Measurements from ENCODE around the gene NENF.

The NENF gene

DNA sequence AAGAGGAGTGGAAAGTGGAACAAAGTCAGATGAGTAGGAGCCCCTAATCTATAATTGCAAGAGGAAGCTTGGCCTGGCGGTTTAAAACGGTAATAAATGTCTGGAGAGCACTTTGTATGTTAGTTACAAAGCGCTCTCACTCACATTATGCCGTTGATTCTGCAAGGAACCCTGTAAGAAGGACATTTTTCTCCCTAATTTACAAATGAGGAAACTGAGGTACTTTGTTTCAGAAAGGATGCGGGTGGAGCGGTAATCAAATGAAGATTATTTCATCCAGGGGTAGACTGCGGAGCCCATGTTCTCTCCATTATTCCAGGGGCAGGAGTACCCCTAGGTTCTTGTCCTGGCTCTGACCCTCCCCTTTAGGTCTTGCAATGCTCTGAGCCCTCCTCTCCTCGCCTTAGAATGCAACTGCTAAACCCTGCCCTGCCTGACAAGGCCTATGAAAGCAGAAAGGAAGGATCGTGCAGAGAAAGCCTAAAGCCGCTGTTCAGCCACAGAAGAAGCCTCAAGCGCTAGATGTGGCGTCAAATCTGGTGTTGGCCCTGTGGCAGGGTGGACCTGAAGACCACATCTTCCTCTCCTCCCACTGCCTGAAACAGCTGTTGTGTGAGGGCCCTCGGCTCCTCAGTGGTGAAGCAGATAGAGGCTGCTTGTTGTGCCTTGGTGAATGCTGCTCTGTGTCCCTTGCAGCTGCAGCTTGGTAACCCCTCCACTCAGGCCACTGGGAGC is 17.4 kb upstream of the NENF start:
- H3K27ac Mint-ChIP-seq: peak overlapping the region; percentile 86
- peak in 1 of 2 donors; percentile 60 for DNase-seq (ENCODE audit: low spot score in 2 of 2)
- H3K36me3 Mint-ChIP-seq: peaks cover 13% of the 10 kb centered on the region
- ATAC-seq: no peak
- H3K4me3 Mint-ChIP-seq: peak overlapping the region; percentile 96
- no peaks in the 10 kb centered on the region for H3K9me3 Mint-ChIP-seq
- peaks cover 44% of the 10 kb centered on the region for H3K4me1 Mint-ChIP-seq

DNA sequence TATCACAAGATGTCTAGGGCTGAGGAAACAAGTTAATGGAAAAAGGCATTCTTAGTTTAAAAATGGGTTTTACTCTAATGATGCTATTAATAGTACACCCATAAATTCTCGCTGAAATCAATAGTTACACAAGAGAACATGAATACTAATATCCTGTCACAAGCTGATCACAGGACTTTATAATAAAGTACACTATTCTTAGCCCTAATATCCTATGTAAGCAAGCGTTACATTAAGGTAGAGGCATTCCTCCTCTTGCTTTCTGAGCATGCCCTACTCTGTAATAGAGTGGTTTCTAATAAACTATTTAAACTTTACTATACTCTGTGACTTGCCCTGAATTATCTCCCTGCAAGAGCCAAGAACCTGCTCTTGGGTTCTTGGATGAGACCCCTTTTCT is 11.6 kb upstream of the NENF start:
- ATAC-seq: no peak
- no peaks in the 10 kb centered on the region for H3K9me3 Mint-ChIP-seq
- no peak for DNase-seq (ENCODE audit: low spot score in 2 of 2)
- no peaks in the 10 kb centered on the region for H3K4me1 Mint-ChIP-seq
- no peak overlapping the region for H3K4me3 Mint-ChIP-seq
- H3K36me3 Mint-ChIP-seq: no peaks in the 10 kb centered on the region
- no peak overlapping the region for H3K27ac Mint-ChIP-seq

DNA sequence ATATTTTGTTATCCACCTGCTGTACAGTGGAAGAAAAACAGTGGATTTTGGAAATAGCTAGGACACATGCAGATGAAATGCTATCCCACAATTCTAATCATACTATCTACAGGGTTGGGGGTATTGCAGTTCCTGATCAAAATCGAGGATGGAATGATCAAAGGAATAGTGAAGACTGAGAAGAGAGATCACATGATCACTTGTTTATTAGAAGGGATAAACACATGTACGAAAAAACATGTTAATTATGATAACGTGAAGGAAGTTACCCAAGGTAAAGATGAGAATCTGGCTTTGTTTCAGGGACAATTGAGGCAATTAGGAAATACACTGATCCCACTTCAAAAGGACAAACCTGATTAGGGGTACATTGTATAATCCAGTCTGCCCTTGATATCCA is 8.8 kb upstream of the NENF start:
- Mint-ChIP-seq H3K4me1 (no peaks in the 10 kb centered on the region), H3K27ac (no peak overlapping the region), H3K9me3 (no peaks in the 10 kb centered on the region), H3K4me3 (no peak overlapping the region), H3K36me3 (no peaks in the 10 kb centered on the region)
- DNase-seq (ENCODE audit: low spot score in 2 of 2): no peak
- no peak for ATAC-seq

DNA sequence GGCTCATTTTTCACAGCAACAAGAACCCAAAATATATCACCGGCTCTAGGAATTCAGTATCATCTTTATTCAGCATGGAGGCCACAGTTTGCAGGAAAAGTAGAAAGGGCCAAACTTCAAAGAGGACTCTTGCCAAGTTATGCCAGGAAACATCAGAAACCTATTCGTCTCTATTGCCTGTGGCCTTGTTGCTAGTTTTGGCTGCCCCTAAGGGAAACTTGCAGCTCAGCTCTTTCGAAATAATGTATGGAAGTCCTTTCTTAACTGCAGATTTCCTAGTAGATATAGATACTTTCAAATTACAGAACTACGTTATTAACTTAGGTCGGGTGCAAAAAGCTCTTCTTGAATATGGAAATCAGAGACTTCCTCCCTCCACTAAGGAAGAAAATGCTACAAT is 4.2 kb upstream of the NENF start:
- Mint-ChIP-seq H3K9me3 (no peaks in the 10 kb centered on the region), H3K4me3 (no peak overlapping the region), H3K36me3 (no peaks in the 10 kb centered on the region), H3K27ac (no peak overlapping the region), H3K4me1 (peaks cover 19% of the 10 kb centered on the region)
- DNase-seq (ENCODE audit: low spot score in 2 of 2) (no peak), ATAC-seq (no peak)

DNA sequence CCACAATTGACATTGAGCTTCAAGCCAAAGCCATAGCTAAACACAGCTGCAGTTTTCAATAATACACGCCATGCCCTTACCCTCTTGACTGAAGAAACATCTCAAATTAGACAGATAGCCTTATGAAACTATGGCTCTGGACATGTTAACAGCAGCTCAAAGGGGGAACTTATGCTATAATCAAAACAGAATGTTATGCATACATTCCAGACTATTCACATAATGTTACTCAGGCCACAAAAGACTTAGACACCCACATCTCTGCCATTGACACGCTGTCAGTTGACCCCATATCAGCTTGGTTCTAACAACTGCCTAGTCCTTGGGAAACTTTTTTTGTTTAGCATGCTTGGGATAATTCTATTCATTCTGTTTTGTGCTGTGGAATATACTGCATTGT is 2.3 kb upstream of the NENF start:
- ATAC-seq (no peak), DNase-seq (ENCODE audit: low spot score in 2 of 2) (no peak)
- Mint-ChIP-seq H3K4me1 (peaks cover 33% of the 10 kb centered on the region), H3K4me3 (no peak overlapping the region), H3K36me3 (no peaks in the 10 kb centered on the region), H3K27ac (no peak overlapping the region), H3K9me3 (no peaks in the 10 kb centered on the region)

DNA sequence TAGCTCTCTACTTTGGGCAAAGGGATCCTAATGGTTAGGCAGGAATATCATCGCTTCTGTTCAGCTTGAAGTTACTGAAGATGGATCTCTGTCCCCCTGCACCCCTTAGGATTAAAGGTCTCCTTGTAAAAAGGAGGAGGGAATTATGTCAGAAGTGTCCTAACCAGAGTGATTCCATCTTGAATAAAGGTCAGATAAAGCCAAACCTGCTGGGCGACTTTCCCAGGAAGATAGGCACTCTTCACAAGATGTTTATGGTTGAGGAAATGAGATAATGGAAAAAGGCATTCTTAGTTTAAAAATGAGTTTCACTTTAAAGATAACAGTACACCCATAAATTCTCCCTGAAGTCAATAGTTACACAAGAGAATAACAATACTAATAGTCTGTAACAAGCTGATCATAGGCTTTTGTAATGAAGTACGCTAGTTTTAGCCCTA is 1.7 kb upstream of the NENF start:
- H3K36me3 Mint-ChIP-seq: no peaks in the 10 kb centered on the region
- ATAC-seq (no peak), DNase-seq (ENCODE audit: low spot score in 2 of 2) (no peak)
- H3K4me3 Mint-ChIP-seq: no peak overlapping the region
- no peak overlapping the region for H3K27ac Mint-ChIP-seq
- H3K4me1 Mint-ChIP-seq: peaks cover 33% of the 10 kb centered on the region
- no peaks in the 10 kb centered on the region for H3K9me3 Mint-ChIP-seq

DNA sequence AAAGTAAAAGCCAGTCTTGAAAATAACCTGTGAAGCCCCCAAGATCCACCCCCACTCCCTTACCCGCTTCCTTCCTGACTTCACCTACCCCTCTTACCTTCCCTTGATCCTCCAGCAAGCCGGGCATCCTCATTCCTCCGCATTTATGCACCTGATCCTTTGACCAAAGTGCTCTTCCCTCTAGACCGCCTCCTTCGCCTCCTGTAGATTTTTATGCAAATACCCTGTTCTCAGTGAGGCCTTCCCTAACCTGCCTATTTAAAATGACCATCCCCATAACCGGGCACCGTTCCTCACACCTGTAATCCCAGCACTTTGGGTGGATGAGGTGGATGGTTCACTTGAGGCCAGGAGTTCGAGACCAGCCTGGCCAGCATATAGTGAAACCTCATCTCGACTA is 1.1 kb upstream of the NENF start:
- Mint-ChIP-seq H3K4me1 (peaks cover 33% of the 10 kb centered on the region), H3K4me3 (peak overlapping the region; percentile 70), H3K36me3 (no peaks in the 10 kb centered on the region), H3K27ac (peak overlapping the region; percentile 45), H3K9me3 (no peaks in the 10 kb centered on the region)
- ATAC-seq (no peak), DNase-seq (ENCODE audit: low spot score in 2 of 2) (no peak)

DNA sequence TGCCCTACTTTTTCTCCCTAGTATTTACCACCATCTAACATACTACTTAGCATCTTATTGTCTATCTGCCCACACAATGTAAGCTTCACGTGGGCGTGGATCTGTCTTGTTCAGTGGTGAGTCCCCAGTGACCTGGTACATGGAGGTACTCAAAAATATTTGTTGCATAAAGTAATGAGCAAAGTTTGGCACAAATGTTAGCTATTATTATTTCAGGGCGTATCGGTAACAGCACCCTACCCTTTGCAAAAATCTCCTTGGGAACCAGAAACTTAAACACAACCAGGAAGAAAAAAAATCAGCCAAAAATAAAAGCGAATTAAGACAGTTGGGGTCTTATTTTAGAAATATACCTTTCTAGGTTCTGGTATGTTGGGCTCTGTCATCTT is 454 bp upstream of the NENF start:
- peak overlapping the region; percentile 70 for H3K4me3 Mint-ChIP-seq
- H3K4me1 Mint-ChIP-seq: peaks cover 33% of the 10 kb centered on the region
- no peaks in the 10 kb centered on the region for H3K9me3 Mint-ChIP-seq
- DNase-seq (ENCODE audit: low spot score in 2 of 2): no peak
- no peaks in the 10 kb centered on the region for H3K36me3 Mint-ChIP-seq
- no peak for ATAC-seq
- H3K27ac Mint-ChIP-seq: peak overlapping the region; percentile 45

DNA sequence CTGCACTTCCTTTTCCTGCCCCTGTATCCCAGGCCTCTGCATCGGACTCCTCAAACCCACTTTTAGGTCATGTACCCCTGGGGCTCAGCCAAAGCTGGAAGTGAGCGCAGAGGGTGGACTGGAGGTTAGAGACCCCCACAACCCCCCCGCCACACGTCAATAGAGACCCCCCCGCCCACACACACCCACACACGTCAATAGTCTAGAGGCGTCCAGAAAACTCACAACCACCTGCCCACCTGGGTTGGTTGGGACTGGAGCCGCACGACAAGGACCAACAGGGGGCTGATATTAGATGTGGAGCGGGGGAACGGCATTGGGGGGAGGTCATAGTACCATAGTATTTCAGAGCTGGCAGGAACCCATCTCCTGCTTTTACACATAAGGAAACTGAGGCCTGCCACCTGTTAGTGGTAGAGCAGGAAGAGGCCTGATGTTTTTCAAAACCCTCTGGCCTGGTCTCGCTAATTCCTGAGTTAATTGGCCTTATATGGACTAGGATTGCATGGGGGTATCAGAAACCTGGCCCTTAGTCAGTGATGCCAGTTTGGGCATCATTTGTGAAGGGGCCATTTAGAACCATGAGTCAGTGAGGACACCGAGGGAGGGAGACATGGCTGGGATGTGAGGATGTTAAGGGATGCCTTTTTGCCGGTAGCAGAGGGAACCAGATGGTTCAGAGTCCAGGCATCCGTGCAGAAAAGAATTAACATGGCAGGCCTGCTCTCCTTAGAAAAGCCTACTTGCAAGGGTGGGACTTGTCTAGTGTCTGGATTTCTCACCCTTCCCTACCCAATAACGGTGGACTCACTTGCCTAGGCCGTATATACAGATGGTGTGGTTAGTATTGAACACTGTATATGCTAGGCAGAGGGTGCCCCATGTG is 1.1 kb downstream of the NENF start:
- peak overlapping the region; percentile 70 for H3K4me3 Mint-ChIP-seq
- DNase-seq (ENCODE audit: low spot score in 2 of 2) (no peak), ATAC-seq (no peak)
- no peaks in the 10 kb centered on the region for H3K36me3 Mint-ChIP-seq
- peak overlapping the region; percentile 81 for H3K27ac Mint-ChIP-seq
- peaks cover 33% of the 10 kb centered on the region for H3K4me1 Mint-ChIP-seq
- H3K9me3 Mint-ChIP-seq: no peaks in the 10 kb centered on the region

DNA sequence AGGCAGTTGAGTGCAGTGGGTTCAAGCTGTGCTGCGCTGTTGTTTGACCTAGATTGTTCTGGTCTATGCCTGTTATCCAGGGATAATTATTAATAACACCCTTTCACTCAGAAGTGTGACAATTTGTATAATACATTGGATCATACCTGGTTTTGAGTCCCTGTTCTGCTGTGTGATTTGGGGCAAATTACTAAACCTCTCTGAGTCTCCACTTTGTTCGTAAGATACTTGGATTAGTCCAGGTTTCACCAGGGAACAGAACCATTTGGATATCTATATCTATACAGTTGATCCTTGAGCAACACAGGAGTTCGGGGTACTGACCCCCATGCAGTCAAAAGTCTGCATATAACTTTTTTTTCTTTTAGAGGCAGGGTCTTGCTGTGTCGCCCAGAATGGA is 2.3 kb downstream of the NENF start:
- Mint-ChIP-seq H3K4me1 (peaks cover 33% of the 10 kb centered on the region), H3K9me3 (no peaks in the 10 kb centered on the region), H3K36me3 (no peaks in the 10 kb centered on the region), H3K27ac (no peak overlapping the region), H3K4me3 (no peak overlapping the region)
- ATAC-seq (no peak), DNase-seq (ENCODE audit: low spot score in 2 of 2) (no peak)

DNA sequence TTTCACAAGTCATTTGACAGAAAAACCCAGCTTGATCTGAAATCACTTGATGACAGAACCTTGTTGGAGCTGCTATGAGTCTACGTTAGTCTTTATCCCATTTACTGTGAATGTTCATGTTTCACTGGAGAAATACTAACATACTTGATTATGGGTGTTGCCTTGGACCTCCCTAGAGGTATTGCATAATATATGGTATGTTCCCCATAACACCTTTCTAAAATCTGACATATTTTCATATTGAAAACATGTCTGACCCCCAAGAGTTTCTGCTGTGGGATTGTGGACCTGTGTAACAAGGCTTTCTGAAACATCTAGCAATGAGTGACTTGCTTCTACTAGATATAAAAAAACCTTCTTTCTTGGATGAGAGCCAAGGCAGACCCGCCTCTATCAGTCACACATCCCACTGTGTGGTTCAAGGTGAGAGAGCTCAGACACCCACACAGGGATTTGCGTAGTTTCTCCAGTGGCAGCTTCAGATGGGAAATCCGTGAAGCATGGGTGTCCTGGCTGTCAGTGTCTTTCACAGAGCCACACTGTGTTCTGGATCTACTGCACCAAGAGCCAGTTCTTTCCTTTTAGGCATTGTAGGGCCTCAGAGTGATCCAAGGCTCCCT is 4.6 kb downstream of the NENF start:
- DNase-seq (ENCODE audit: low spot score in 2 of 2) (no peak), ATAC-seq (no peak)
- H3K4me1 Mint-ChIP-seq: peaks cover 18% of the 10 kb centered on the region
- no peaks in the 10 kb centered on the region for H3K9me3 Mint-ChIP-seq
- H3K36me3 Mint-ChIP-seq: no peaks in the 10 kb centered on the region
- H3K4me3 Mint-ChIP-seq: no peak overlapping the region
- peak overlapping the region; percentile 15 for H3K27ac Mint-ChIP-seq

DNA sequence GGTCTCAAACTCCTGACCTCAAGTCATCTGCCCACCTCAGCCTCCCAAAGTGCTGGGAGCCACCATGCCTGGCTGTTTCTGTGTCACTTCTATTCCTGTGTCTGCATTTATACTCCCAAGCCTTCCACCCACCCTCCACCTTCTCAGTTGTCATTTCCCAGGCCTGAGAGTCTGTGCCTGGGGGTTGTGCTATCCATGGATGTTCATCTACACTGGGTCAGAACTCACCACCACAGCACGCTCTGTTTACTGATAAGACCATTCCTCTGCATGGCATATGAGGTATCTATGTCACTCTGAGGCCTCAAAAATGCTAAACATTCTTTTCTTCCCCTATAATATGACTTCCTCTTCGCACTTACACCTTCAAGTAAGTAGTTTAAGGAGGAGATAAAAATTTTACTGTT is 6.1 kb downstream of the NENF start:
- ATAC-seq: no peak
- no peaks in the 10 kb centered on the region for H3K36me3 Mint-ChIP-seq

DNA sequence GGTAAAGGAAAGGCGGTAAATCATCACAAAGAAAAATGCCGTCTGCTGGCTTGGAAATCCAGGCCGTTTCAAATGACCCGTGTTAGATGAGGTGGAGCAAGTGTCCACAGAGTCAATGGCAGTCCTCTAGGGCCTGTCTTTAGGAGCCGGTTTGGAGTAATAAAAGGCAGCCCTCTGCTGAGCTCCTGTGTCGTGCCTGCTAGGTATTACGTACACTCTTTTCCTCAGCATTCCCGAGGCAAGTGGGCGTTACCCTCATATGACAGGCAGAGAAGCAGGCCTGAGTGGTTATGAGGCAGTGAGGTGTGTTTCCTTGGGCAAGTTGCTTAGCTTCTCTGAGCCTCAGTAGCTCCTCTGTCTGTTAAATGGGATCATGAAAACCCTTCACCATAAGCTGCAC is 7.7 kb downstream of the NENF start:
- Mint-ChIP-seq H3K9me3 (no peaks in the 10 kb centered on the region), H3K4me1 (no peaks in the 10 kb centered on the region), H3K36me3 (peaks cover 9% of the 10 kb centered on the region), H3K27ac (no peak overlapping the region), H3K4me3 (no peak overlapping the region)
- ATAC-seq (no peak), DNase-seq (ENCODE audit: low spot score in 2 of 2) (no peak)

More for the DNA sequence above, 6.1 kb downstream of the NENF start:
- Mint-ChIP-seq H3K27ac (no peak overlapping the region), H3K9me3 (no peaks in the 10 kb centered on the region), H3K4me1 (peaks cover 11% of the 10 kb centered on the region), H3K4me3 (no peak overlapping the region)
- DNase-seq (ENCODE audit: low spot score in 2 of 2): no peak

DNA sequence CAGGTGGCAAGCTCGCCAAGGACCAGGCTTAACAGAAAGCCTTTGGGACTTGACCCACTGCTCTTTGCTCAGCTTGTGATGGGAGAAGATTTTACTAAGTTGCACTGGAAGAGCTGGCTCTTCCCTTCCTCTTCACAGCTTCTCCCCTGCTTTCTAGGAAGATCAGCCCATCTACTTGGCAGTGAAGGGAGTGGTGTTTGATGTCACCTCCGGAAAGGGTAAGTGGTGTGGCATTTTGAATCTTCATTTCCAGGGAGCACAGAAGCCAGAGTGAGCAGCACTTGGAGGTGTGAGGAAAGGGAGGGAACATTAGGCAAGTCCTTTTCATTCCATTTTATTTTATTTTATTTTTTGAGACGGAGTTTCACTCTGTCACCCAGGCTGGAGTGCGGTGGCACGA is 9.7 kb downstream of the NENF start:
- no peaks in the 10 kb centered on the region for H3K9me3 Mint-ChIP-seq
- DNase-seq (ENCODE audit: low spot score in 2 of 2) (no peak), ATAC-seq (no peak)
- no peak overlapping the region for H3K27ac Mint-ChIP-seq
- H3K4me1 Mint-ChIP-seq: no peaks in the 10 kb centered on the region
- peaks cover 22% of the 10 kb centered on the region for H3K36me3 Mint-ChIP-seq
- no peak overlapping the region for H3K4me3 Mint-ChIP-seq

DNA sequence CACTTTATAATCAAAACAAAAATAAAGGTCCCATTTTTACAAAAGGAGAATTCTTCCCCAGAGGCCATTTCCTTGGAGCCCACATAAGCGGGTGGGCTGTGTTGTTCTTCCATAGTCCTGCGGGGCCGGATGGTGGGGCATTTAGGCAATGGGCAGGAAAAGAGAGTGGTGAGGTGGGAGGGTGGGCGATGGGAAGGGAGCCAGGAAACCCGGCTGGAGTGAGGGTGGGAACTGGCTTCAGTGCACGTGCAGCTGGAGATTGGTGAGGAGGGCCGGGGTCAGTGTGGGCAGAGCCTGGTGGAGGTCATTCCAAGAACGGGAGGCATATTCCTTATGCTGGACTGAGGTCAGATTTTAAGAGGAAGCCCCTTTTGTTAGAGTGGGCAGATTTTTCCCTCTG is 13.6 kb downstream of the NENF start:
- H3K27ac Mint-ChIP-seq: no peak overlapping the region
- no peak overlapping the region for H3K4me3 Mint-ChIP-seq
- ATAC-seq: no peak
- H3K9me3 Mint-ChIP-seq: no peaks in the 10 kb centered on the region
- H3K4me1 Mint-ChIP-seq: no peaks in the 10 kb centered on the region
- no peak for DNase-seq (ENCODE audit: low spot score in 2 of 2)
- peaks cover 27% of the 10 kb centered on the region for H3K36me3 Mint-ChIP-seq

DNA sequence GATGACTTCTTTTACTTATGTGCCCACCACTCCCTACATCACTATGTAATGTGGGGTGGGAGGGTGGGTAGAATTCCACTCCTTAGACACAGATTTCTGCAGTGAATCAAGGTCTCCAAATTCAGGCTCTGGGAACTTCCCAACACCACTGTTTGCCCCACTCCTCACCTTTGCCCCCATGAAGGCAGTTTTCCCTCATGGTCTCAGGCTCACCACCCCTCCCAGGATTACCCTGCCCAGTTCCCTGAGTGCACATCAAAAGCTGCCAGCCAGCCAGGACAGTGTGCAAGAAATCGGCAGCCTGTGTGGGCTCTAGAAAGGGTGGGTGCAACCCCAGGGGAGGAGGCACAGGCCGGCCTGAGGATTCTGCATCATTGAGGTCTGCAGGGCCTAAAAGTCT is 14.8 kb downstream of the NENF start:
- ATAC-seq (no peak), DNase-seq (ENCODE audit: low spot score in 2 of 2) (no peak)
- H3K27ac Mint-ChIP-seq: no peak overlapping the region
- H3K36me3 Mint-ChIP-seq: peaks cover 29% of the 10 kb centered on the region
- no peak overlapping the region for H3K4me3 Mint-ChIP-seq
- H3K9me3 Mint-ChIP-seq: no peaks in the 10 kb centered on the region
- no peaks in the 10 kb centered on the region for H3K4me1 Mint-ChIP-seq

Data from stimulated activated effector memory CD8-positive, alpha-beta T cell treated with anti-CD3 and anti-CD28 coated beads, Interleukin-12 subunit alpha, Interleukin-12 subunit beta, amount 100 ng/mL, for 72 hours (primary cell).